Uterus (tissue), 2 donors: Measurements from ENCODE around the gene B9D2.
"Not testable (repeated sequence)": the region's sequence is repeated elsewhere in the genome, so short reads cannot be mapped to it uniquely, and the experiment has no call there.

ENCODE experiments used
- CTCF ChIP-seq, 4 experiments: fragments of 200-600 bp in 2 of 4; fragments of 450-650 bp in 2 of 4; sonication (generic) in 2 of 4; IDR thresholded peaks; one replicate each; pipeline ENCODE4 v1.5.1; 2016 to 2019; ENCODE audit warnings: antibody characterized with exemption in 4 of 4, mild to moderate bottlenecking in 2 of 4, moderate library complexity in 1 of 4
- POLR2A ChIP-seq, 2 donors: fragments of 450-650 bp; IDR thresholded peaks; one replicate each; pipeline ENCODE4 v1.6.1; 2016; ENCODE audit warnings: antibody characterized with exemption in 2 of 2, mild to moderate bottlenecking in 1 of 2, moderate library complexity in 1 of 2

- TF ChIP-seq CTCF, POLR2A (IDR thresholded peaks at IDR 0.05): not testable (repeated sequence)
These were observed 17.0 kb downstream of the B9D2 start for GRCh38 chr19:41346916-41347315.
